SU-DHL-6 (cell line): ENCODE measurements around the gene AP2M1.

ENCODE experiments used
- H2AFZ ChIP-seq: fragments of 200-600 bp; sonication (generic); 2 replicates; pipeline ENCODE4 v1.6.1; 2014; ENCODE audit warnings: low read depth, mild to moderate bottlenecking, moderate library complexity, mixed read lengths, antibody characterized with exemption, low read length; ENCODE audit not compliant: severe bottlenecking
- H3F3A ChIP-seq: fragments of 200-600 bp; shearing (Covaris generic); 2 replicates; pipeline ENCODE4 v1.6.0; 2016; ENCODE audit warnings: antibody characterized with exemption, mild to moderate bottlenecking; ENCODE audit not compliant: insufficient read depth
- H3K27ac ChIP-seq: fragments of 200-600 bp; sonication (generic); 2 replicates; pipeline ENCODE4 v1.5.1; 2016; ENCODE audit warnings: low read depth, mild to moderate bottlenecking, low read length, moderate library complexity, mixed read lengths
- H3K27me3 ChIP-seq: fragments of 200-600 bp; sonication (generic), shearing (Covaris generic); 2 replicates; pipeline ENCODE4 v1.6.0; 2014; ENCODE audit warnings: mild to moderate bottlenecking, low read length
- H3K36me3 ChIP-seq: fragments of 200-600 bp; sonication (generic); 2 replicates; pipeline ENCODE4 v1.6.1; 2014; ENCODE audit warnings: mild to moderate bottlenecking, low read length, mixed read lengths
- H3K4me2 ChIP-seq: fragments of 300-600, 200-600 bp; shearing (Covaris generic), sonication (generic); 2 replicates; pipeline ENCODE4 v1.6.0; 2014; ENCODE audit warnings: low read length, low read depth, mild to moderate bottlenecking; ENCODE audit not compliant: poor library complexity, severe bottlenecking
- H3K4me3 ChIP-seq: fragments of 200-600 bp; sonication (generic); 2 replicates; pipeline ENCODE4 v1.5.1; 2014; ENCODE audit warnings: antibody characterized with exemption, low read length, mild to moderate bottlenecking, mixed read lengths; ENCODE audit not compliant: insufficient read depth, poor library complexity, severe bottlenecking
- H3K79me2 ChIP-seq: fragments of 200-600 bp; sonication (generic); 2 replicates; pipeline ENCODE4 v1.6.1; 2014; ENCODE audit warnings: mild to moderate bottlenecking, low read length, moderate library complexity; ENCODE audit not compliant: insufficient read depth
- H3K9ac ChIP-seq: fragments of 200-600 bp; sonication (generic); 2 replicates; pipeline ENCODE4 v1.7.0; 2014; ENCODE audit warnings: mild to moderate bottlenecking, low read length
- H3K9me2 ChIP-seq: fragments of 200-600 bp; sonication (generic); replicated peaks from 2 replicates; pipeline ENCODE4 v1.6.1; 2014; ENCODE audit warnings: low read length; ENCODE audit not compliant: insufficient read depth
- H3K9me3 ChIP-seq: fragments of 200-600 bp; sonication (generic); 2 replicates; pipeline ENCODE4 v1.6.1; 2014; ENCODE audit warnings: low read length, mixed read lengths; ENCODE audit not compliant: insufficient read depth
- H4K20me1 ChIP-seq: fragments of 200-600 bp; sonication (generic); 2 replicates; pipeline ENCODE4 v1.6.1; 2014; ENCODE audit warnings: low read depth, mild to moderate bottlenecking, antibody characterized with exemption, low read length, moderate library complexity, mixed read lengths
- EZH2phosphoT487 ChIP-seq: fragments of 200-600 bp; sonication (generic), shearing (Covaris generic); conservative IDR thresholded peaks from 2 replicates; pipeline ENCODE4 v1.6.1; 2018; ENCODE audit warnings: mild to moderate bottlenecking, antibody characterized with exemption, low read length, moderate library complexity, mixed read lengths
- TF ChIP-seq, protein P1 (sequence below): fragments of 200-600 bp; sonication (generic); IDR thresholded peaks from one replicate; pipeline ENCODE4 v1.5.1; 2017; ENCODE audit warnings: antibody characterized with exemption, mild to moderate bottlenecking, low read length, moderate library complexity; ENCODE audit not compliant: insufficient read depth, poor library complexity, severe bottlenecking

AP2M1 gene

GRCh38 chr3:184177331-184177731 is 2.7 kb downstream of the AP2M1 start:
- Histone ChIP-seq H3K36me3 (no peaks in the 10 kb centered on the region), H3K27ac (no peak overlapping the region), H3K9ac (no peak overlapping the region), H3K4me2 (no peak overlapping the region), H3K9me3 (no peaks in the 10 kb centered on the region), H3F3A (0 out of 2 replicates have a peak, but pooled peaks cover 6% of the 10 kb centered on the region), H3K27me3 (no peaks in the 10 kb centered on the region), H3K4me3 (no peak overlapping the region), H3K9me2 (no peaks in the 10 kb centered on the region), H3K79me2 (peaks cover 24% of the 10 kb centered on the region), H4K20me1 (no peaks in the 10 kb centered on the region), H2AFZ (no peak overlapping the region)
- no peak for TF ChIP-seq EZH2phosphoT487
- TF ChIP-seq, protein P1, sequence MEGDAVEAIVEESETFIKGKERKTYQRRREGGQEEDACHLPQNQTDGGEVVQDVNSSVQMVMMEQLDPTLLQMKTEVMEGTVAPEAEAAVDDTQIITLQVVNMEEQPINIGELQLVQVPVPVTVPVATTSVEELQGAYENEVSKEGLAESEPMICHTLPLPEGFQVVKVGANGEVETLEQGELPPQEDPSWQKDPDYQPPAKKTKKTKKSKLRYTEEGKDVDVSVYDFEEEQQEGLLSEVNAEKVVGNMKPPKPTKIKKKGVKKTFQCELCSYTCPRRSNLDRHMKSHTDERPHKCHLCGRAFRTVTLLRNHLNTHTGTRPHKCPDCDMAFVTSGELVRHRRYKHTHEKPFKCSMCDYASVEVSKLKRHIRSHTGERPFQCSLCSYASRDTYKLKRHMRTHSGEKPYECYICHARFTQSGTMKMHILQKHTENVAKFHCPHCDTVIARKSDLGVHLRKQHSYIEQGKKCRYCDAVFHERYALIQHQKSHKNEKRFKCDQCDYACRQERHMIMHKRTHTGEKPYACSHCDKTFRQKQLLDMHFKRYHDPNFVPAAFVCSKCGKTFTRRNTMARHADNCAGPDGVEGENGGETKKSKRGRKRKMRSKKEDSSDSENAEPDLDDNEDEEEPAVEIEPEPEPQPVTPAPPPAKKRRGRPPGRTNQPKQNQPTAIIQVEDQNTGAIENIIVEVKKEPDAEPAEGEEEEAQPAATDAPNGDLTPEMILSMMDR: no peak

GRCh38 chr3:184177767-184178306 is 3.2 kb downstream of the AP2M1 start:
- no peak overlapping the region for H3K4me2 ChIP-seq
- H2AFZ ChIP-seq: no peak overlapping the region
- no peaks in the 10 kb centered on the region for H3K27me3 ChIP-seq
- TF ChIP-seq, protein P1: no peak
- no peak for TF ChIP-seq EZH2phosphoT487
- H3K27ac ChIP-seq: no peak overlapping the region
- H4K20me1 ChIP-seq: no peaks in the 10 kb centered on the region
- 0 out of 2 replicates have a peak, but pooled peaks cover 6% of the 10 kb centered on the region for H3F3A ChIP-seq
- H3K79me2 ChIP-seq: peaks cover 24% of the 10 kb centered on the region
- no peaks in the 10 kb centered on the region for H3K36me3 ChIP-seq
- H3K4me3 ChIP-seq: no peak overlapping the region
- no peaks in the 10 kb centered on the region for H3K9me3 ChIP-seq
- no peaks in the 10 kb centered on the region for H3K9me2 ChIP-seq
- no peak overlapping the region for H3K9ac ChIP-seq

GRCh38 chr3:184178521-184179138 is 4.0 kb downstream of the AP2M1 start:
- no peak overlapping the region for H3K27ac ChIP-seq
- H3K36me3 ChIP-seq: no peaks in the 10 kb centered on the region
- no peak overlapping the region for H3K4me3 ChIP-seq
- TF ChIP-seq, protein P1: no peak
- TF ChIP-seq EZH2phosphoT487: no peak
- no peak overlapping the region for H3K4me2 ChIP-seq
- H3F3A ChIP-seq: 0 out of 2 replicates have a peak, but pooled peaks cover 6% of the 10 kb centered on the region
- no peaks in the 10 kb centered on the region for H4K20me1 ChIP-seq
- no peaks in the 10 kb centered on the region for H3K9me3 ChIP-seq
- H3K27me3 ChIP-seq: no peaks in the 10 kb centered on the region
- H3K9me2 ChIP-seq: no peaks in the 10 kb centered on the region
- H3K79me2 ChIP-seq: peaks cover 24% of the 10 kb centered on the region
- H3K9ac ChIP-seq: no peak overlapping the region
- no peak overlapping the region for H2AFZ ChIP-seq
